Neural cell (in vitro differentiated cells): ENCODE data around the gene DEGS2. TPM values are rescaled to one million over a fixed set of nuclear protein-coding genes. Genes with fewer than 3 reads are reported as not detected.

Source experiments
- H2AFZ ChIP-seq: fragments of 200-600, 300-800 bp; sonication (generic), shearing (Covaris generic); 2 replicates; pipeline ENCODE4 v1.6.0; 2014; ENCODE audit warnings: low read depth, mild to moderate bottlenecking, antibody characterized with exemption, low read length, moderate library complexity
- H3F3A ChIP-seq: fragments of 200-600 bp; shearing (Covaris generic); 2 replicates; pipeline ENCODE4 v1.6.1; 2016; ENCODE audit warnings: mild to moderate bottlenecking, moderate library complexity, mixed read lengths, antibody characterized with exemption, low read length; ENCODE audit not compliant: insufficient read depth, poor library complexity, severe bottlenecking
- H3K27ac ChIP-seq: fragments of 200-600, 300-800 bp; sonication (generic), shearing (Covaris generic); 2 replicates; pipeline ENCODE4 v1.5.1; 2014; ENCODE audit warnings: mild to moderate bottlenecking, low read length, moderate library complexity
- H3K27me3 ChIP-seq: fragments of 300-800, 200-600 bp; sonication (generic), shearing (Covaris generic); 2 replicates; pipeline ENCODE4 v1.6.0; 2014; ENCODE audit warnings: mild to moderate bottlenecking, low read depth, low read length, moderate library complexity; ENCODE audit not compliant: insufficient read depth
- H3K36me3 ChIP-seq: fragments of 300-800, 200-600 bp; sonication (generic), shearing (Covaris generic); 2 replicates; pipeline ENCODE4 v1.5.1; 2014; ENCODE audit warnings: mild to moderate bottlenecking, antibody characterized with exemption, low read length, moderate library complexity; ENCODE audit not compliant: insufficient read depth
- H3K4me2 ChIP-seq: fragments of 300-800, 200-600 bp; sonication (generic), shearing (Covaris generic); 2 replicates; pipeline ENCODE4 v1.6.0; 2014; ENCODE audit warnings: mild to moderate bottlenecking, low read length
- H3K4me3 ChIP-seq: fragments of 300-800, 200-600 bp; sonication (generic), shearing (Covaris generic); 2 replicates; pipeline ENCODE4 v1.5.1; 2014; ENCODE audit warnings: mild to moderate bottlenecking, low read length, moderate library complexity
- H3K79me2 ChIP-seq: fragments of 200-600 bp; shearing (Covaris generic); replicated peaks from 2 replicates; pipeline ENCODE4 v1.6.0; 2014; ENCODE audit warnings: mild to moderate bottlenecking, low read length, moderate library complexity; ENCODE audit not compliant: insufficient read depth
- H3K9ac ChIP-seq: fragments of 300-800, 200-600 bp; sonication (generic), shearing (Covaris generic); 2 replicates; pipeline ENCODE4 v1.6.1; 2016; ENCODE audit warnings: mild to moderate bottlenecking, low read length, mixed read lengths
- H3K9me2 ChIP-seq: fragments of 200-600 bp; shearing (Covaris generic); 2 replicates; pipeline ENCODE4 v1.6.1; 2016; ENCODE audit warnings: mild to moderate bottlenecking, low read length, mixed read lengths; ENCODE audit not compliant: insufficient read depth
- H3K9me3 ChIP-seq: fragments of 200-600, 300-800 bp; sonication (generic), shearing (Covaris generic); 2 replicates; pipeline ENCODE4 v1.6.1; 2016; ENCODE audit warnings: mild to moderate bottlenecking, mixed run types, low read length, moderate library complexity, mixed read lengths
- H4K20me1 ChIP-seq: fragments of 200-600 bp; shearing (Covaris generic); 2 replicates; pipeline ENCODE4 v1.6.1; 2016; ENCODE audit warnings: mild to moderate bottlenecking, mixed run types; ENCODE audit not compliant: insufficient read depth
- EP300 ChIP-seq: fragments of 450-650 bp; conservative IDR thresholded peaks from 2 replicates; pipeline ENCODE4 v1.6.1; 2014; ENCODE audit warnings: antibody characterized with exemption, mild to moderate bottlenecking, moderate library complexity; ENCODE audit not compliant: poor library complexity, severe bottlenecking
- EZH2 ChIP-seq: fragments of 200-600, 300-800 bp; shearing (Covaris generic), sonication (generic); IDR thresholded peaks from 2 replicates; pipeline ENCODE4 v1.6.1; 2014; ENCODE audit warnings: antibody characterized with exemption, low read length, borderline replicate concordance, mild to moderate bottlenecking; ENCODE audit not compliant: insufficient read depth, poor library complexity, severe bottlenecking
- MXI1 ChIP-seq: fragments of 450-650 bp; conservative IDR thresholded peaks from 2 replicates; pipeline ENCODE4 v1.6.1; 2014; ENCODE audit warnings: antibody characterized with exemption, mild to moderate bottlenecking; ENCODE audit not compliant: poor library complexity, severe bottlenecking
- POLR2AphosphoS5 ChIP-seq: IDR thresholded peaks from 2 replicates; pipeline ENCODE4 v1.6.1; 2012
- RAD21 ChIP-seq: fragments of 450-650 bp; conservative IDR thresholded peaks from 2 replicates; pipeline ENCODE4 v1.6.1; 2014; ENCODE audit warnings: antibody characterized with exemption, mild to moderate bottlenecking, moderate library complexity
- SMC3 ChIP-seq: fragments of 450-650 bp; conservative IDR thresholded peaks from 2 replicates; pipeline ENCODE4 v1.6.1; 2014; ENCODE audit warnings: antibody characterized with exemption, mild to moderate bottlenecking, moderate library complexity; ENCODE audit not compliant: poor library complexity
- TAF1 ChIP-seq: IDR thresholded peaks from 2 replicates; pipeline ENCODE4 v1.6.1; 2012; ENCODE audit warnings: low read depth
- polyA plus RNA-seq: library from polyadenylated mRNA; depleted of rRNA; stranded (reverse); fragments of >200 nt; gene quantifications from 2 replicates; pipeline ENCODE4 v1.2.3, GENCODE V29; 2014
- TF ChIP-seq, protein P1 (sequence below): fragments of 450-650 bp; IDR thresholded peaks from 2 replicates; pipeline ENCODE4 v1.5.1; 2014; ENCODE audit warnings: antibody characterized with exemption, mild to moderate bottlenecking, moderate library complexity; ENCODE audit not compliant: poor library complexity, severe bottlenecking
- TF ChIP-seq, protein P2 (sequence below): IDR thresholded peaks from 2 replicates; pipeline ENCODE4 v1.6.1; 2012; ENCODE audit warnings: borderline replicate concordance

Gene DEGS2
- polyA plus RNA-seq, 1 donor from 2014 or later: 0.37 TPM

DNA sequence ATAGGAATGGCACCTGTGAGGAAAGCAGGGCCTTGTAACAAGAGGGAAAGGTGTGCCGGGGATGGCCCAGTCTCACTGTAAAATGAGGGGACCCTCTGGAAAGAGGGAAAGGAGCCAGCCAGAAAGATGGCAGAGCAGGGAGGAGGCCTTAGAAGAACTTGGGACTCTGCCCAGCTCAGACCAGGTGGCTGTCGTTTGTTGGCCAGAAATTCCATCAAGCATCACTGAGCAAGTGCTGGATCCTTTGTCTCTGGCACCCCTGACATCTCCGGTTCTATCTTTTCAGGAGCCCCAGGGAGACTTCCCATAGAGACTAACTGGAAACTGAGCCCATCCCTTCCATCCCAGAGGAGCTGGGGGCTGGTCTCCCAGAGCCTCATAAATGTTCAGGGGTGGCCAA, 43.3 kb downstream of the DEGS2 start:
- Histone ChIP-seq H2AFZ (no peak overlapping the region), H3K27me3 (no peaks in the 10 kb centered on the region), H3K79me2 (no peaks in the 10 kb centered on the region), H4K20me1 (peaks cover 8% of the 10 kb centered on the region), H3K4me3 (no peak overlapping the region), H3F3A (no peaks in the 10 kb centered on the region), H3K36me3 (no peaks in the 10 kb centered on the region), H3K9me3 (no peaks in the 10 kb centered on the region), H3K9me2 (no peaks in the 10 kb centered on the region), H3K27ac (no peak overlapping the region), H3K4me2 (no peak overlapping the region), H3K9ac (no peak overlapping the region)
- no peak for TF ChIP-seq POLR2AphosphoS5

DNA sequence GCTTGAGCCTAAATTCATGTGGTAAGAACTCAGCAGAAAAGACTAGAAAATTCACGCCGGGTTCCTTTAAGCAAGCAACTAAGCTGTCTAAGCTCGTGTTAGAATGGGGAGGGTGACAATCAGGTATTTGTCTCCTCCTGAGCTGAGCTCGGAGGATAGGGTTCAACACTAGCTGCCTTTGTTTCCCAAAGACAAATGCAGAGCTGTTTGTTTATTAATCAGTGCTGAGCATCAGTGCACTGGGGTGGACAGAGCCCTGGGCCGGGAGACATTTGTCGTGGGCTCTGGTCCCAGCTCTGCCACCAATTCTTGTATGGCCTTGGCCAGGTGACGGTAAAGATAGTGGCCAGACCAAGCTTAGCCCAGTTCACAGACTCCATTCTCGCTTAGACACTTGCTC, 43.7 kb downstream of the DEGS2 start:
- Histone ChIP-seq H3K27ac (no peak overlapping the region), H3K9ac (no peak overlapping the region), H3K9me3 (no peaks in the 10 kb centered on the region), H3K36me3 (no peaks in the 10 kb centered on the region), H4K20me1 (peaks cover 8% of the 10 kb centered on the region), H3K27me3 (no peaks in the 10 kb centered on the region), H3K79me2 (no peaks in the 10 kb centered on the region), H2AFZ (no peak overlapping the region), H3F3A (no peaks in the 10 kb centered on the region), H3K4me2 (no peak overlapping the region), H3K4me3 (no peak overlapping the region), H3K9me2 (no peaks in the 10 kb centered on the region)
- TF ChIP-seq, protein P1, sequence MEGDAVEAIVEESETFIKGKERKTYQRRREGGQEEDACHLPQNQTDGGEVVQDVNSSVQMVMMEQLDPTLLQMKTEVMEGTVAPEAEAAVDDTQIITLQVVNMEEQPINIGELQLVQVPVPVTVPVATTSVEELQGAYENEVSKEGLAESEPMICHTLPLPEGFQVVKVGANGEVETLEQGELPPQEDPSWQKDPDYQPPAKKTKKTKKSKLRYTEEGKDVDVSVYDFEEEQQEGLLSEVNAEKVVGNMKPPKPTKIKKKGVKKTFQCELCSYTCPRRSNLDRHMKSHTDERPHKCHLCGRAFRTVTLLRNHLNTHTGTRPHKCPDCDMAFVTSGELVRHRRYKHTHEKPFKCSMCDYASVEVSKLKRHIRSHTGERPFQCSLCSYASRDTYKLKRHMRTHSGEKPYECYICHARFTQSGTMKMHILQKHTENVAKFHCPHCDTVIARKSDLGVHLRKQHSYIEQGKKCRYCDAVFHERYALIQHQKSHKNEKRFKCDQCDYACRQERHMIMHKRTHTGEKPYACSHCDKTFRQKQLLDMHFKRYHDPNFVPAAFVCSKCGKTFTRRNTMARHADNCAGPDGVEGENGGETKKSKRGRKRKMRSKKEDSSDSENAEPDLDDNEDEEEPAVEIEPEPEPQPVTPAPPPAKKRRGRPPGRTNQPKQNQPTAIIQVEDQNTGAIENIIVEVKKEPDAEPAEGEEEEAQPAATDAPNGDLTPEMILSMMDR: no peak
- TF ChIP-seq EP300 (no peak), POLR2AphosphoS5 (no peak), EZH2 (no peak), TAF1 (no peak), SMC3 (no peak), MXI1 (no peak), RAD21 (no peak)
- TF ChIP-seq, protein P2, sequence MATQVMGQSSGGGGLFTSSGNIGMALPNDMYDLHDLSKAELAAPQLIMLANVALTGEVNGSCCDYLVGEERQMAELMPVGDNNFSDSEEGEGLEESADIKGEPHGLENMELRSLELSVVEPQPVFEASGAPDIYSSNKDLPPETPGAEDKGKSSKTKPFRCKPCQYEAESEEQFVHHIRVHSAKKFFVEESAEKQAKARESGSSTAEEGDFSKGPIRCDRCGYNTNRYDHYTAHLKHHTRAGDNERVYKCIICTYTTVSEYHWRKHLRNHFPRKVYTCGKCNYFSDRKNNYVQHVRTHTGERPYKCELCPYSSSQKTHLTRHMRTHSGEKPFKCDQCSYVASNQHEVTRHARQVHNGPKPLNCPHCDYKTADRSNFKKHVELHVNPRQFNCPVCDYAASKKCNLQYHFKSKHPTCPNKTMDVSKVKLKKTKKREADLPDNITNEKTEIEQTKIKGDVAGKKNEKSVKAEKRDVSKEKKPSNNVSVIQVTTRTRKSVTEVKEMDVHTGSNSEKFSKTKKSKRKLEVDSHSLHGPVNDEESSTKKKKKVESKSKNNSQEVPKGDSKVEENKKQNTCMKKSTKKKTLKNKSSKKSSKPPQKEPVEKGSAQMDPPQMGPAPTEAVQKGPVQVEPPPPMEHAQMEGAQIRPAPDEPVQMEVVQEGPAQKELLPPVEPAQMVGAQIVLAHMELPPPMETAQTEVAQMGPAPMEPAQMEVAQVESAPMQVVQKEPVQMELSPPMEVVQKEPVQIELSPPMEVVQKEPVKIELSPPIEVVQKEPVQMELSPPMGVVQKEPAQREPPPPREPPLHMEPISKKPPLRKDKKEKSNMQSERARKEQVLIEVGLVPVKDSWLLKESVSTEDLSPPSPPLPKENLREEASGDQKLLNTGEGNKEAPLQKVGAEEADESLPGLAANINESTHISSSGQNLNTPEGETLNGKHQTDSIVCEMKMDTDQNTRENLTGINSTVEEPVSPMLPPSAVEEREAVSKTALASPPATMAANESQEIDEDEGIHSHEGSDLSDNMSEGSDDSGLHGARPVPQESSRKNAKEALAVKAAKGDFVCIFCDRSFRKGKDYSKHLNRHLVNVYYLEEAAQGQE: no peak

DNA sequence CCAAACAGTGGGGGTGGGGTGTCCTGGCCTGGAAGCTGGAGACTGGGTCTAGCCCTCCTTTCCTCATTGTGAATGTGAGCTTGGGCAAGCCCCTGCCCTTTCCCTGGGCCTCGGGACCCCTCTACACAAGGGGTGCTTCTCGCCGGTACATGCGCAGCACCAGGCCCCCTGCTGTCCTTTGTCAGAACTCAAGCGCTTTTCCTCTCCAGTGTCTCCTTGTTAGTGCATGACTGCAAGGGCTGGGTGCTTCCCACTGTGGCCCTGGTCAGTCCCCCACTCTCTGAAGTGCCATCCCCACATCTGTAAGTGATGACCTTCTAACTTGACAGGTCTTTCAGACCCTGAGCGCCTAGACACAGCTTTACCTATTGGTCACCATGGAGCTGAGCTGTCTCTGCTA, 44.2 kb downstream of the DEGS2 start:
- H3K4me2 ChIP-seq: no peak overlapping the region
- no peak for TF ChIP-seq MXI1
- TF ChIP-seq, protein P1: no peak
- no peak for TF ChIP-seq POLR2AphosphoS5
- TF ChIP-seq RAD21: no peak
- no peak for TF ChIP-seq EZH2
- no peak overlapping the region for H3K27ac ChIP-seq
- H3K27me3 ChIP-seq: no peaks in the 10 kb centered on the region
- H3K4me3 ChIP-seq: no peak overlapping the region
- H3K9me3 ChIP-seq: no peaks in the 10 kb centered on the region
- H3K9ac ChIP-seq: no peak overlapping the region
- no peaks in the 10 kb centered on the region for H3K9me2 ChIP-seq
- peaks cover 8% of the 10 kb centered on the region for H4K20me1 ChIP-seq
- no peaks in the 10 kb centered on the region for H3F3A ChIP-seq
- H3K79me2 ChIP-seq: no peaks in the 10 kb centered on the region
- H3K36me3 ChIP-seq: no peaks in the 10 kb centered on the region
- H2AFZ ChIP-seq: no peak overlapping the region
